GM08714 (cell line): ENCODE data around the gene TCEAL1.
A peak's percentile ranks its signal among the peaks of the same experiment; 100 is the strongest.
"Not testable (repeated sequence)": the region's sequence is repeated elsewhere in the genome, so short reads cannot be mapped to it uniquely, and the experiment has no call there.

ENCODE experiments used
- H3K4me3 ChIP-seq: fragments of 200-500 bp; sonication (Bioruptor generic); 2 replicates; pipeline ENCODE4 v1.5.1; 2014; ENCODE audit warnings: mild to moderate bottlenecking, low read length, inconsistent platforms
- ZNF274 ChIP-seq: IDR thresholded peaks from 2 replicates; pipeline ENCODE4 v1.6.1; 2012; ENCODE audit warnings: mild to moderate bottlenecking, low read depth, low read length

TCEAL1 gene

GRCh38 chrX:103628386-103629317 lies at the start of gene TCEAL1:
Gene TCEAL1 (plus strand): TSS chrX:103628975. CDS start chrX:103629917, 942 bp downstream.
- TF ChIP-seq ZNF274: no peak
- H3K4me3 ChIP-seq: peak within 1 kb of the TSS; percentile 79

GRCh38 chrX:103584596-103584995 lies 44.2 kb upstream of the TCEAL1 start:
- H3K4me3 ChIP-seq: no peak overlapping the region; the same call in 1 of the 2 replicates
- TF ChIP-seq ZNF274: no peak

- no peak for TF ChIP-seq ZNF274
- H3K4me3 ChIP-seq: peak within 1 kb of the TSS; percentile 75
Measured at GRCh38 chrX:103585411-103586313, 43.1 kb upstream of the TCEAL1 start, which contains the start of gene TCEAL4. Gene TCEAL4 (plus strand): TSS chrX:103585515. CDS start chrX:103586676, 1,161 bp downstream.

GRCh38 chrX:103586314-103586646 lies 42.5 kb upstream of the TCEAL1 start:
- H3K4me3 ChIP-seq: peak overlapping the region; percentile 75
- TF ChIP-seq ZNF274: no peak

- TF ChIP-seq ZNF274: no peak
- H3K4me3 ChIP-seq: no peak overlapping the region
Measured at GRCh38 chrX:103586659-103587058, 42.1 kb upstream of the TCEAL1 start.

GRCh38 chrX:103592295-103592694 lies 36.5 kb upstream of the TCEAL1 start:
- H3K4me3 ChIP-seq: not testable (repeated sequence)

- H3K4me3 ChIP-seq: not testable (repeated sequence)
Measured at GRCh38 chrX:103595202-103595601, 33.6 kb upstream of the TCEAL1 start.

GRCh38 chrX:103607364-103608305 lies 21.1 kb upstream of the TCEAL1 start, which contains the start of gene TCEAL3:
Gene TCEAL3 (plus strand): TSS chrX:103607963. CDS start chrX:103609065, 1,102 bp downstream.
- TF ChIP-seq ZNF274: no peak
- peak within 1 kb of the TSS; percentile 74 for H3K4me3 ChIP-seq

- peak overlapping the region; percentile 74 for H3K4me3 ChIP-seq
- TF ChIP-seq ZNF274: no peak
Measured at GRCh38 chrX:103608306-103608963, 20.3 kb upstream of the TCEAL1 start.

- H3K4me3 ChIP-seq: no peak overlapping the region
- TF ChIP-seq ZNF274: no peak
Measured at GRCh38 chrX:103610282-103610681, 18.5 kb upstream of the TCEAL1 start.

- no peak for TF ChIP-seq ZNF274
- H3K4me3 ChIP-seq: no peak overlapping the region
Measured at GRCh38 chrX:103613362-103613890, 15.3 kb upstream of the TCEAL1 start.

GRCh38 chrX:103614999-103615398 lies 13.8 kb upstream of the TCEAL1 start:
- TF ChIP-seq ZNF274: no peak
- no peak overlapping the region for H3K4me3 ChIP-seq

- TF ChIP-seq ZNF274: no peak
Measured at GRCh38 chrX:103615781-103616371, 12.9 kb upstream of the TCEAL1 start.

More at GRCh38 chrX:103615781-103616371, 12.9 kb upstream of the TCEAL1 start:
- H3K4me3 ChIP-seq: no peak overlapping the region
